Activated T-helper 1 cell treated with anti-CD3 and anti-CD28 coated beads, Interleukin-12 subunit alpha, Interleukin-12 subunit beta, Interleukin-2, Interleukin-4 antibody, amounts not matched to agents 30 ng/mL and 10 ng/mL and 1 ng/mL, durations not matched to agents 14 hours and 24 hours and 36 hours (primary cell): ENCODE results near the gene RBM17. TPM values are rescaled to one million over a fixed set of nuclear protein-coding genes. Genes with fewer than 3 reads are reported as not detected.
"Not testable (repeated sequence)": the region's sequence is repeated elsewhere in the genome, so short reads cannot be mapped to it uniquely, and the experiment has no call there.

Experiments
- DNase-seq: peaks from one replicate; pipeline ENCODE4 v3.0.0; 2021; ENCODE audit warnings: low spot score
- H3K27ac Mint-ChIP-seq: one replicate; pipeline ENCODE4 v1.8.0; 2021; ENCODE audit warnings: mild to moderate bottlenecking, mixed read lengths
- H3K27me3 Mint-ChIP-seq: one replicate; pipeline ENCODE4 v1.8.0; 2022; ENCODE audit warnings: mild to moderate bottlenecking, moderate library complexity, mixed read lengths; ENCODE audit not compliant: insufficient read depth
- H3K36me3 Mint-ChIP-seq: one replicate; pipeline ENCODE4 v1.8.0; 2021; ENCODE audit warnings: low read depth, mixed read lengths
- H3K4me1 Mint-ChIP-seq: one replicate; pipeline ENCODE4 v1.8.0; 2021; ENCODE audit warnings: low read depth, mixed read lengths
- H3K4me3 Mint-ChIP-seq: one replicate; pipeline ENCODE4 v1.8.0; 2021; ENCODE audit warnings: mild to moderate bottlenecking, moderate library complexity, mixed read lengths
- H3K9me3 Mint-ChIP-seq: one replicate; pipeline ENCODE4 v1.8.0; 2021; ENCODE audit warnings: mixed read lengths
- intact Hi-C: fragments of 100-400 bp; cut with micrococcal nuclease; formaldehyde crosslinking; loops from one replicate; pipeline ENCODE4 v1.15.1; 2024
- total RNA-seq: library from RNA; stranded (reverse); gene quantifications from 2 replicates; pipeline ENCODE4 v1.2.3, GENCODE V29; 2022

RBM17 gene
- total RNA-seq, 1 donor from 2014 or later: 265 TPM

DNA sequence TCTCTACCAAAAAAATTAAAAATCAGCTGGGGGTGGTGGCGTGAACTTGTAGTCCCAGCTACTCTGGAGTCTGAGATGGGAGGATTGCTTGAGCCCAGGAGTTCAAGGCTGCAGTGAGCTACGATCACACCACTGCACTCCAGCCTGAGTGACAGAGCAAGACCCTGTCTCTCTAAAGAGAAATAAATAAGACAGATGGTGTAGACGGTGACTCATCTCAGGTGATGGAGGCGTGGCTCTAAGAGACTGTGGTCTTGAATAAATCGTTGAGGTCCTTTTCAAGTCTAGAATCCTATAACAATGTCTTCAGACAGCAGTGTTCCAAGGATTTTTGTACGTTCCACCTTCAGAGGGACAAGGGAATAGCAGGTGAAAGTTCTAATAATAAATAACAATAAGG lies 60.1 kb downstream of the RBM17 start:
- Mint-ChIP-seq H3K4me3 (no peak overlapping the region), H3K27ac (no peak overlapping the region), H3K4me1 (peaks cover 69% of the 10 kb centered on the region), H3K36me3 (peaks cover 33% of the 10 kb centered on the region), H3K9me3 (no peaks in the 10 kb centered on the region), H3K27me3 (no peaks in the 10 kb centered on the region)
- DNase-seq: no peak
- intact Hi-C loops: no loop called here

DNA sequence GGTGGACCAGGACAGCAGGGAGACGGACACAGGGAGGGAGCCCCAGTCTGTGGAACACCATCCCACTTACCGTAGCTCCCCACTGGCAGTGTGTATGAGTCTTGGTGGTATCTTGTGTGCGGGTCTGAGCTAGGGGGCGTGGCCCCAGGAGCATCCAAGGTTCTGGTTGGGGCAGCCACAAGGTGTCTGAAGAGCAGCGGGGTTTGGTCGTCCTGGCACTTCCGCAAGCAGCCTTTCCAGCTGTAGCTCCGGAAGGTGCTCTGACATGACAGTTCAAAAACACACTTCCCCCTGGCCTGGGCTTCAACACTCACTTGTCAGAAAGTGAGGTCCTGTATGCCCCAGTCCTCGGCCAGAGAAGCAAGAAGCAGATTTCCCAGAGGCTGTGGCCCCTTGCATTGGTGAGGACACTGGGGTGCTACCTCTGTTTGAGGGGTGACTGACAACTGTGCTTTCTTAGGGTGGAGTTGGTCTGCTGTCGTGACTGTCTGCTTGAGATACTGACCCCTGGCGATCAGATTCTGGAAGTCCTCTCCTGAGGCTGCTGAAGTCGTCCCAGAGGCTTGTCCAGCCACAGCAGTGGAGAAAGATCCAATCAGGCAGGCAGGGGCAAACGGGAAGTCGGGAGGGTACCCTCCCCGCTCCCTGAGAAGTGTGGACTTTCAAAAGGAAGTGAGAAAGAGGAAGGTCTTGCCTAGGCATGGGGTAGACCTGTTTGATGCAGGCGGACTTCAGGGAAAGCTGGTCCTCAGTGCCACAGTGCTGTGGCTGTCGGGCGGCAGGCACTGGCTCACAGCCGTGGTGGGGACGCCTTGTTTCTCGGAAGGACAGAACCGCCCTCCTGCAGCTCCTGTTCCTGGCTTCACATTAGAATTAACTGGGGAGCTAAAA lies 62.5 kb downstream of the RBM17 start:
- intact Hi-C loops: loop anchor here (1.0 to 2.0 kb wide), 3 partner anchors 10 to 63 kb away; partner anchors contain the start of gene RBM17
- DNase-seq: peak; percentile 50
- Mint-ChIP-seq H3K4me3 (peak overlapping the region; percentile 48), H3K27me3 (no peaks in the 10 kb centered on the region), H3K4me1 (peaks cover 63% of the 10 kb centered on the region), H3K36me3 (peaks cover 34% of the 10 kb centered on the region), H3K27ac (peak overlapping the region; percentile 51), H3K9me3 (no peaks in the 10 kb centered on the region)

DNA sequence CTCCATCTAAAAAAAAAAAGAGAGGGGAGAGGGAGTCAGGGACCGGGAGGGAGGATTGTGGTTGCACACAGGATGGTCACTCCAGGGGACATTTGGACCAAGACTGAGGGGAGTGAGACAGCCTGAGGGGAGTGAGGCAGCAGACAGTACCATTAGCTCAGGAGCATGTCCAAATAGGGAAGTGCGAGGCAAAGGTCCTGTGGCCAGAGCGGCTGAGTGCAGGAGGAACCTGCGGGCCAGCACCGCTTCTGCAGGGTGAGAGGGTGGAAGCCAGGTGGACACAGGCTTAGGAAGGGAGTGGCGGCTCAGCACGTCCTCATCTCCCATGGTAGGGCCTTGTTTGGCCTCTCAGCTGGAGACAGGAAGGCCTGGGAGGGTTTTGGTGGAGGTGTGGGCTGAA lies 65.0 kb downstream of the RBM17 start:
- DNase-seq: no peak
- Mint-ChIP-seq H3K36me3 (peaks cover 17% of the 10 kb centered on the region), H3K27me3 (no peaks in the 10 kb centered on the region), H3K9me3 (no peaks in the 10 kb centered on the region), H3K4me3 (no peak overlapping the region), H3K27ac (no peak overlapping the region), H3K4me1 (peaks cover 43% of the 10 kb centered on the region)
- intact Hi-C loops: no loop called here

GRCh38 chr10:6154566-6154965 lies 65.7 kb downstream of the RBM17 start:
- intact Hi-C loops: no loop called here
- Mint-ChIP-seq H3K4me3 (no peak overlapping the region), H3K27me3 (no peaks in the 10 kb centered on the region), H3K27ac (no peak overlapping the region), H3K36me3 (peaks cover 14% of the 10 kb centered on the region), H3K4me1 (peaks cover 37% of the 10 kb centered on the region), H3K9me3 (no peaks in the 10 kb centered on the region)
- DNase-seq: no peak

GRCh38 chr10:6158276-6158675 lies 69.4 kb downstream of the RBM17 start:
- no peak overlapping the region for H3K4me3 Mint-ChIP-seq
- no peaks in the 10 kb centered on the region for H3K27me3 Mint-ChIP-seq
- intact Hi-C loops: no loop called here
- H3K27ac Mint-ChIP-seq: no peak overlapping the region
- peaks cover 7% of the 10 kb centered on the region for H3K36me3 Mint-ChIP-seq
- H3K9me3 Mint-ChIP-seq: no peaks in the 10 kb centered on the region
- no peak for DNase-seq
- peaks cover 34% of the 10 kb centered on the region for H3K4me1 Mint-ChIP-seq

DNA sequence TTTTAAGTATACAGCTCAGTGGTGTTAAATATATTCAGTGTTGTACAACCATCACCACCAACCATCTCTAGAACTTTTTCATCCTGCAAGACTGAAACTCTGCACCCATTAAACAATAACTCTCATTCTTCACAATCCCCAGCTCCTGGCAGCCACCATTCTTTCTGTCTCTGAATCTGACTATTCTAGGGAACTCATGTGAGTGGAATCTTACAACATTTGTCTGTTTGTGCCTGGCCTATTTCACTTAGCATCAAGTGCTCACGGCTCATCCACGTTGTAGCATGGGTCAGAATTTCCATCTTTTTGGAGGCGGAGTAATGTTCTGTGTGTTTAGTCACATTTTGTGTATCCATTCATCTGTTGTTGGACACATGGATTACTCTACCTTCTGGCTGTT lies 73.1 kb downstream of the RBM17 start:
- no peaks in the 10 kb centered on the region for H3K27me3 Mint-ChIP-seq
- H3K9me3 Mint-ChIP-seq: no peaks in the 10 kb centered on the region
- H3K4me1 Mint-ChIP-seq: peaks cover 46% of the 10 kb centered on the region
- intact Hi-C loops: loop anchor here (2.0 to 5.0 kb wide), 2 partner anchors 25 to 35 kb away; no protein-coding TSS in a partner anchor
- H3K36me3 Mint-ChIP-seq: peaks cover 13% of the 10 kb centered on the region
- H3K27ac Mint-ChIP-seq: no peak overlapping the region
- no peak overlapping the region for H3K4me3 Mint-ChIP-seq
- DNase-seq: no peak

DNA sequence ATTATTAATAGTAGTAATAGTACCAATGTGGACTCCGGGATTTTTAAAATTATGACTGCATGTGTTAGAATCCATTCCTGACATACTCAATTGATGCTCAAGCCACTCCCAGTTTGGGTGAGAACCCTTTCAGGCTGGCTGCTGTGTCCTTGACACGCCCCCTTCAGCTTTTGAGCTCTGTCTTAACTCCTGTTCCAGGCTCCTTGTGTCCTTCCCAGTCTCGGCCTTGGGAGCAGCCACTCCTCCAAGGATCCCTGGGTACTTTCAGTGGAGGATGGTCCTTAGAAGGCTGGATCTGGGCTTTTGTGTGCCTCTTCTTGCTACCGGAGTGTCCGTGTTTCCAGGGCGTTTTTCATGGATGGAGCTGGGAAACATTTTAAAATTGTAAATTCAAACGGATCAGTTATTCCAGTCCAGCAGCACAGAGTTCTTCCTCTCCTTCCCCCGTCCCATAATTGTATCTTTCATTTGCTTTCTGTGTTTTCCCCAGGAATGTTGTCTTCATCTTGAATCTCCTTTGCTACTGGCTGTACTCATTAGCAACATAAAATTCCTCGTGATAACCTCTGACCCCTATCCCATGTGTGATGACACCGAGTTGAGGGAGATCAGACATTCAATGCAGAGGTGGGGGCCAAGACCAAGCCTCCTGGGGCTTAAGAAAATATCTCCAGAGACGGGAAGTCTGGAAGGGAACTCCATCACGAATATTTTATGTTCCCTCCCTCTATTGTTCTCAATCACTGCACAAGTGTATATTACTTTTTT lies 73.9 kb downstream of the RBM17 start:
- intact Hi-C loops: loop anchor here (1.0 to 5.0 kb wide), 4 partner anchors 21 to 39 kb away; no protein-coding TSS in a partner anchor
- H3K27ac Mint-ChIP-seq: peak overlapping the region; percentile 67
- H3K9me3 Mint-ChIP-seq: no peaks in the 10 kb centered on the region
- H3K4me3 Mint-ChIP-seq: peak overlapping the region; percentile 64
- H3K36me3 Mint-ChIP-seq: peaks cover 19% of the 10 kb centered on the region
- no peaks in the 10 kb centered on the region for H3K27me3 Mint-ChIP-seq
- DNase-seq: no peak
- peaks cover 50% of the 10 kb centered on the region for H3K4me1 Mint-ChIP-seq

- intact Hi-C loops: loop anchor here (1.0 to 5.0 kb wide), 5 partner anchors 22 to 239 kb away; no protein-coding TSS in a partner anchor
- peaks cover 54% of the 10 kb centered on the region for H3K4me1 Mint-ChIP-seq
- no peaks in the 10 kb centered on the region for H3K9me3 Mint-ChIP-seq
- H3K4me3 Mint-ChIP-seq: peak overlapping the region; percentile 94
- peaks cover 21% of the 10 kb centered on the region for H3K36me3 Mint-ChIP-seq
- H3K27me3 Mint-ChIP-seq: no peaks in the 10 kb centered on the region
- DNase-seq: peak; percentile 88
- H3K27ac Mint-ChIP-seq: peak overlapping the region; percentile 95
These were observed 74.8 kb downstream of the RBM17 start for GRCh38 chr10:6163364-6164270.

DNA sequence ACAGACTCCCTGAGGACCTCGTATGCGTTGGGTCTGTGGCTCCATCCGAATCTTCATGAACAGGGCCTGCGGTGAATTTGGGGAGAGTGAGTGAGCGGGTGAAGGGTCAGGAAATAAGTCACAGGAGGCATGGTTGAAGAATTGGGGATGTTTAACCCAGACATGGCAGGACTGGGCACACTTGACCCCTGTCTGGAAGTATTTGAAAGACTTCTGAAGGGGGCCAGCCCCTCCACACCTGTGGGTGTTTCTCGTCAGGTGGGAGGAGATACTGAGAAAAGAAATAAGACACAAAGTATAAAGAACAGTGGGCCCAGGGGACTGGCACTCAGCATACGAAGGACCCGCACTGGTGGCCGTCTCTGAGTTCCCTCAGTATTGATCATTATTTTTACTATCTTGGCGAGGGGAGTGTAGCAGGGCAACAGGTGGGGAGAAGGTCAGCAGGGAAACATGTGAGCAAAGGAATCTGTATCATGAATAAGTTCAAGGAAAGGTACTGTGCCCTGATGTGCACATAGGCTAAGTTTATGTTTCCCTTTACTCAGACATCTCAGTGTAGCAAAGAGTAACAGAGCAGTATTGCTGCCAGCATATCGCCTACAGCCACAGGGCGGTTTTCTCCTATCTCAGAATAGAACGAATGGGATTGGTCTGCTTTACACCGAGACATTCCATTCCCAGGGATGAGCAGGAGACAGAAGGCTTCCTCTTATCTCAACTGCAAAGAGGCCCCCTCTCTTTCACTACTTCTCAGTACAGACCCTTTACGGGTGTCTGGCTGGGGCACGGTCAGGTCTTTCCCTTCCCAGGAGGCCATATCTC lies 75.6 kb downstream of the RBM17 start:
- Mint-ChIP-seq H3K4me1 (peaks cover 61% of the 10 kb centered on the region), H3K4me3 (peak overlapping the region; percentile 94), H3K36me3 (peaks cover 24% of the 10 kb centered on the region), H3K9me3 (no peaks in the 10 kb centered on the region), H3K27ac (peak overlapping the region; percentile 95), H3K27me3 (no peaks in the 10 kb centered on the region)
- DNase-seq: no peak
- intact Hi-C loops: loop anchor here (1.0 to 5.0 kb wide), 3 partner anchors 9 to 238 kb away; no protein-coding TSS in a partner anchor

GRCh38 chr10:6165221-6165725 lies 76.4 kb downstream of the RBM17 start:
- no peak for DNase-seq
- peak overlapping the region; percentile 95 for H3K27ac Mint-ChIP-seq
- peaks cover 22% of the 10 kb centered on the region for H3K36me3 Mint-ChIP-seq
- no peaks in the 10 kb centered on the region for H3K27me3 Mint-ChIP-seq
- intact Hi-C loops: loop anchor here (1.0 to 2.0 kb wide), 2 partner anchors 8 to 238 kb away; no protein-coding TSS in a partner anchor
- H3K4me3 Mint-ChIP-seq: peak overlapping the region; percentile 94
- peaks cover 66% of the 10 kb centered on the region for H3K4me1 Mint-ChIP-seq
- no peaks in the 10 kb centered on the region for H3K9me3 Mint-ChIP-seq

GRCh38 chr10:6165933-6166332 lies 77.1 kb downstream of the RBM17 start:
- not testable (repeated sequence) for H3K27me3 Mint-ChIP-seq, H3K9me3 Mint-ChIP-seq, DNase-seq, H3K27ac Mint-ChIP-seq
- Mint-ChIP-seq H3K36me3 (peaks cover 22% of the 10 kb centered on the region), H3K4me3 (peak overlapping the region; percentile 94), H3K4me1 (peaks cover 70% of the 10 kb centered on the region)
- intact Hi-C loops: loop anchor here (1.0 to 2.0 kb wide), 2 partner anchors 7 to 237 kb away; no protein-coding TSS in a partner anchor
